ENCODE results near the gene WDFY4.

The WDFY4 gene

DNA sequence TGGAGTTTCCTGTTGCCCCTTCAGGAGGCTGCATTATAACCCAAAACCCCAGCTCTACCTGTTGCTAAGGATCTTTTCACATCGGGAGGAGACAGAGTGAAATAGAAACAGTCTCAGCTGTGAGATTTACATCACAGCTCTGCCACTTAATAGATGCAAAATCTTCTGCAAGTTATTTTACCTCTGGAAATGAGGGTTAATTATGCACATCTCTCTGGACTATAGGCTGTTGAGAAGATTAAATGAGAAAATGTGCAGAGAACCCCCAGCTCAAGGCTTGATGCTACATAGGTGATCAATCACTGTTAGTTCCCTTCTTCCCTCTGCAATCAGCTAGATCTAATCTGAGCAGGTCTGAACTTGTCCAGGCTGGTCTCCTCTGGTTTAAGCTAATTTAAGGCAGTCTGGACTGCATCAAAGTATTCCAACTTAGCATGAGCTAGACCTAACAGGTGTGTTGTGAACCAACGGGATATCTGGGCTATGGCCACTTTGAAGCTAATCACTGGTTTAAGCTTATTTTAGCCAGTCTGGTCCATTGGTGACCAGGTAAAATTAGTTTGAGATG is 263.9 kb downstream of the WDFY4 start:
- no peak for DNase-seq

DNA sequence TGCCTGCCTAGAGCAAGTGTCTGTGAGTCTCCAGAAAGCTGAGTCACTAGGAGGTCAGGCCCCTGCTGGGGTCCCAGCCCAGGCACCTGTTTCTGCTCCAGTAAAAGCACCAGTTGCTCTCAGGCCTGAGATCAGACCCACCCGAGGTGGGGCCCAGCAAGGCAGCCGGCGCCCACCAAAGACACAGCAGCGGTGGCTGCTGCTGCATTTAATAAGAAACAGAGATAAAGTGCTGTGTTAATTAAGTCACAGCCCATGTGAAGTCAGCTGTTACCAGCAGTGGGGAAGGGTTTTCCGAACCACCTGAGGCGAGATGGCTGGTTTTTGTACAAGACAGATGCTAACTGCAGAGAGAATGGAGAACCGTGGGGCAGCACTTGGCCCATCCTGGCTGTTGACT is 267.0 kb downstream of the WDFY4 start:
- no peak for DNase-seq

DNA sequence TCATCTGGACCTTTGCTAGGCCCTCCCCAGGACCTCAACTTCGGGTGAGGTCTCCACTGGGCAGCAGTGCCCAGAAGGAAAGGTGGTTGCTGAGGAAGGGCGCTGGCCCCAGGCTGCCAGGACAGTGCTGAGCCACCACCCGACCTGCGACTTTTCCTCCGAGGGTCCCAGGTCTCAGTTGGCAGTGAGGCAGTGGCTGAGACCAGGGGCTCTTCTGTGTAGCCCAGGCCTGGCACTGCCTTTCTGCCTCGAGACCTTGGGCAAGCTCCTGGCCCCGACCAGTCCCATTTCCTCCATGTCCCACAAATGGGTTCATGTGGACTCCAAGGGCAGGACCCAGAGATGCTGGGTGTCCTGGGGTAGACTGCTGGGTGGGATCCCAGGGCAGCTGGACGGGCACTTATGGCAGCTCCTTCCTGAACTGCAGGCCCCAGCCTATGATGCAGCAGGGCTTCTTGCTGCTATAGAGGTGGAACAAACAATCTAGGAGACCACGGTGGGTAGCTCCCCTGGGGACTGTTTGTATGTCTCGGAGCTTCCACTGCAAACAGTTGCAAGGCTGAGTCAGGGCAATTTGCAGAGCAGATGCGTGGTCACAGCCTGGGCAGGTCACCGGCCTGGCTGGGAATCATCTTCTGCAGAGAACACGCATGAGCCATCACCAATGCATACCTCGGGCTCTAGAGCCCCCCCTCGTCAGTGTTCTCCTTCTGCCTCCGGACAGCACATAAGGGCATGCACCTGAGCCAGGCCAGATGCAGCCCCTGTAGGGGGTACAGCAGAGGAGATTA is 272.9 kb downstream of the WDFY4 start:
- no peak for DNase-seq

DNA sequence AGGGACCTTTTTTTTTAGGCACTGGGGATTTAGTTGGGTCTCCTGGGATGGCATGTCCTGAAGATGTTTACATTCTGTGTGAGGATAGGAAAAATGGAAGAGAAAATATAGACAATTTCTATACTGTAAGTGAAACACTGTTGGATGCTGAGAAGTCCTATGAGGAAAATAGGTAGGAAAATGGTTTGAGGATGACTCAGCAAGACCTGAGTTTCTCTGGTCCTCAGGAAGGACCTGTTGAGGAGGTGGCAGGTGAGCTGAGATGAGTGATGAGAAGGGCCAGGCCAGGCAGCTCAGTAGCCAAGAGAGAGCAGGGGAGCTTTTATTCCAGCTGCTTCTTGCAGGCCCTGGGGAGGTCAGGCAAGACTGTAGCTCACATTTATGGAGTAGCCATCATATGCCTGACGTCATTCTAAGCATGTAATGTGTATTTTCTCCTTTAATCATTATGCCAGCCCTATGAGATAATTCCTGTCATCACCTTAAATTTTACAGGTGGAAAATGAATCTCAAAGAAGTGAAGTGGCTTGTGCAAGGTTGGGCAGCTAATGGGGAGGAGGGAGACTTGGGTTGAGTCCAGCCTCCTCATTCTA is 274.0 kb downstream of the WDFY4 start:
- DNase-seq = no peak

DNA sequence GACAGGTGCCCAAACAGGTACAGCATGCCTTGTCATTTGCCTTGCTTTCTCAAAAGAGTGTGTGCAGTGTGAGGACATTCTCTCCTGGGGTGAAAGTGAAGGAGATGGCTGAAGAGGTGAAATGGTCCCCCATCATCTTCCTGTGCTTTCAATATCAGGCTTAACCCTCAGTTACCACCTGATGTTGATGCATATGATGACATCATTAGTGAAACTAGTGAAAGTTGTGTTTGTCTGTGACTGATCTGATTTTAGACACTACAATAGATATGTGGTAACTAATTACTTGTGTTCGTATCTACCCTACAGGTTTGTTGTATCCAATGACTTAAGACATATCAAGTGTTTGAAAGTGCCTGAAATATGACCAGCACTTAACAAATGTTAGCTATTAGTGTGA is 279.4 kb downstream of the WDFY4 start:
- DNase-seq = no peak

DNA sequence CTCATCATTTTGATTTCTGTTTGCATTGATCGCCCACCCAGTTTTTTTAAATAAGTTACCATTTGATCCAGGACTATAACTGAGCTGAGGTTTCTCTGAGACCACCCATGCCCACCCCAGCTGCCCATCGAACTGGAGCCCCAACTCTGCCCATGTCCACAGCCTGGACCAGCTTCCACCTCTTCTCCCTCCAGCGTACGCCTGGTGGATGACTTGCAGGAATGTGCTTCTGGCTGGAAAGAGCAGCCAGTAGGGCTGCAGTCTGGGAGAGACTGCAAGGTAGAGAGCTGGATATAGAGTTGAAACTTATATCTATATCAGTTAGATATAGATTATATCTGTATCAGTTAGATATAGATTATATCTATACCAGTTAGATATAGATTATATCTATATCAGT is 280.8 kb downstream of the WDFY4 start:
- no peak for DNase-seq

DNA sequence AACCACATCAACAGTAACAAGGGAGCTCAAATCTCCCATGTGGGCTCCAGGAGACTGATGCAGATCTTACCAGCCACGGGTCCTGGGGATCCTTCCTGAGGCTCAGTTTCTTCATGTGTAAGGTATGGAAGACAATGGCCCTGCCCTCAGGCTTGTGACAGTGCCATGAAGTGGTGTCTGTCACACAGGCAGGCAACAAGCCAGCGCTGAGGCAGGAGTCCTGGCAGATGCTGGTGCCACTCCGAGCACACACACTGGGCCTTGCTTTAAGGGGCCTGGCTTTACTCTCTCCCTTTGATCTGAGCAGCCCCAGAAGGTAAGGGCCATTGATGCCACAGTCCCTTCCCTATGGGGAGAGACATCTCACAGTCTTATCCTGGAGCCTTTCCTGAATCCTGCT is 283.4 kb downstream of the WDFY4 start:
- no peak for DNase-seq

DNA sequence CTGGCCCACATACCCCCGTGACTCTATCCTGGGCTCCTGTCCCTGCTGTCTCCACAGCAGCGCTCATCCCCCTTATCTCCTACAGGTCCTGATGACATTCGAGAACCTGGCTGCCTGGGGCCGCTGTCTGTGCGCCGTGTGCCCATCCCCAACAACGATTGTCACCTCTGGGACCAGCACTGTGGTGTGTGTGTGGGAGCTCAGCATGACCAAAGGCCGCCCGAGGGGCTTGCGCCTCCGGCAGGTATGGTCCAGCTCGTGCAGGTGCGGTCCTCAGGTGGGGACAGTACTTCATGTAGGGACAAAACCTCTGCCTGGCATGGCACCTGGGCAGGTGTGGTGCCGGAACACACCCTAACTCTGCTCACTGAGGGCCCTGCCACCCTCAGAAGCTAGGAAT is 285.4 kb downstream of the WDFY4 start:
- no peak for DNase-seq

DNA sequence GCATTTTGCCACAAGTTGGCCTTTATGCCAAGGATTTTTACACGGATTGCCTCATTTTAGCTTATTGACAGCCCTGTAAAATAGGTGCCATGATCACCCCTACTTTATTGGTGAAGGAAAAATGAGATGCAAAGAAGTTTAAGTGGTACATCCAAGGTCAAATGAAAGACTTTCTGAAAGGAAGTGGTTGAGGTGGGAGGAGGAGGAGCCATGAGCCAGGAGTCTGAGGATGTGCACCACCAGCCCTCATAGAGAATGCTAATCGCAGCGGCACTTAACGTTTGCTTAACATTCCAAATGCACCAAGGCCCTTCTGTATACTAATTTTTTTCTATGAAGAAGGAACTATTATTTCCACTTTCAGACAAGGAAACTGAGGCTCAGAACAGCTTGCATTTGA is 286.0 kb downstream of the WDFY4 start:
- no peak for DNase-seq

DNA sequence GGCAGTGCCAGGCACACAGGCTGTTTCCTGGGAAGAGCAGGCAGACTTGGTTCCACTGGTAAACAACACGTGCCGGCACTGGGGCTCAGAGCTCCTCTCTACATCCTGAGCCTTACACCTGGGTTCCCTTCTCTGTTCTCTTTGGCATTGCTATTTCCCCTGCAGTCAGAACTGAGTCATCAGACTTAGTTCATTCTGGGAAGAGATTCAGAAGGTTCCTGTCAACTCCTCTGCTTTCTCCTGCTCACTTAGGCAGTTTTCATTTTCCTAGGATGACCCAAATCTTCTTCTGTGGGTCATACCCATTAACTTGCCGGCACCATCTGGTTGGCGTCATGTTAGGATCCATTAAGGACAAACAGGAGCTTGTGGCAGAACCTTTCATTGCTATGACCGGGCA is 288.4 kb downstream of the WDFY4 start:
- no peak for DNase-seq

DNA sequence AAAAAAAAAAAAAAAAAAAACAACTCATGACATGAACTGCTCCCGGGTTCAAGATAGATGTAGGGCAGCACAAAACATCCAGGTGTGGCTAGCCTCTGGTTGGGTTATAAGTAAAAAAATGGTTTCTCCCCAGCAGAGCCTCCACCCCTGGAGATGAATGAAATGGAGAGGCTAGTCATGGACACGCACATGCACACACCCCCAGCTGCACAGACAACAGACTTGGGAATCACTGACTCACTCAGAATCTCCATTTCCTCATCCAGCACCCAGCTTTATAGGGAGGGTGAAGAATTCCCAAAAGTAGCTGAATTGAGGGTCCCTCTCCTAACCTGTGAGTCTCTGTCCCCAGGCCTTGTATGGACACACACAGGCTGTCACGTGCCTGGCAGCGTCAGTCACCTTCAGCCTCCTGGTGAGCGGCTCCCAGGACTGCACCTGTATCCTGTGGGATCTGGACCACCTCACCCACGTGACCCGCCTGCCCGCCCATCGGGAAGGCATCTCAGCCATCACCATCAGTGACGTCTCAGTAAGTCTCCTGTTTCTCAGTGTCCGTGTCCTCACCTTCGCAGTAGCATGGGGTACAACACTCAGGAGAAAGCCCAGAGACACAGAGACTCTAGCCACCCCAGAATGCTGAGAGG is 290.0 kb downstream of the WDFY4 start:
- no peak for DNase-seq

DNA sequence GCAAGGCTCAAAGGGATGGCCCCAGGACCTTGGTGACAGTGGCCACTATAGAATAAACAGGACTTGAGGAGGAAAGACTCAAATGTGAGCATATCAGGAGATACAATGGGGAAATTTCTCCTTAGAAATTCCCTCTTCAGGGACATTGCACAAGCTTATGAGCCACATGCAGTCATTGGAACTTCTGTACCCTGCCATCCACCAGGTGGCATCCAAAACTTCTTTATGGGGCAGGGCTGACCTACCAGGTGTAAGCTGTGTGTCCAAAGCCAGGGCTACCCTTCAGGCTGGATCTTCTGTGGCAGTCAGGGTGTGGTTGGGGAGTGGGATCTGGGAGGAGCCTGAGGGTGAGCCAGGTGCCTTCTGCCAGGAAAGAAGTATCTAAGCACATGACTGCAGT is 291.5 kb downstream of the WDFY4 start:
- no peak for DNase-seq

DNA sequence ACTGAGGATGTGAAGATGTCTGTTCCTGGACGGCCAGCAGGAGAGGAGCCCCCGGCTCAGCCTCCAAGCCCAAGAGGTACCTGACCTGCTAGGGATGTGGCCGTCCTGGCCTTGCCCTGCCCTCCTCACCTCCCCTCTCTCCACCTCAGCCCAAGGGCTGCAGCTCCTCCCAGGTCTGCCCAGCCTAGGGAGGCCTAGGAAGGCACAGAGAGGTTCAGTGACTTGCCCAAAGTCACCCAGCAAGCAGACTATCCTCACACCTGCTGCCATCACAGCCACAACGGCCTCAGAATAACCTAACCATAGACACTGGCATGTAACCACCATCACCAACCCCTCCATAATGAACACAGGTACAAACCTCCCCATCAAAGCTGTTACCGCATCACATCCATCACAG is 293.6 kb downstream of the WDFY4 start:
- no peak for DNase-seq

DNA sequence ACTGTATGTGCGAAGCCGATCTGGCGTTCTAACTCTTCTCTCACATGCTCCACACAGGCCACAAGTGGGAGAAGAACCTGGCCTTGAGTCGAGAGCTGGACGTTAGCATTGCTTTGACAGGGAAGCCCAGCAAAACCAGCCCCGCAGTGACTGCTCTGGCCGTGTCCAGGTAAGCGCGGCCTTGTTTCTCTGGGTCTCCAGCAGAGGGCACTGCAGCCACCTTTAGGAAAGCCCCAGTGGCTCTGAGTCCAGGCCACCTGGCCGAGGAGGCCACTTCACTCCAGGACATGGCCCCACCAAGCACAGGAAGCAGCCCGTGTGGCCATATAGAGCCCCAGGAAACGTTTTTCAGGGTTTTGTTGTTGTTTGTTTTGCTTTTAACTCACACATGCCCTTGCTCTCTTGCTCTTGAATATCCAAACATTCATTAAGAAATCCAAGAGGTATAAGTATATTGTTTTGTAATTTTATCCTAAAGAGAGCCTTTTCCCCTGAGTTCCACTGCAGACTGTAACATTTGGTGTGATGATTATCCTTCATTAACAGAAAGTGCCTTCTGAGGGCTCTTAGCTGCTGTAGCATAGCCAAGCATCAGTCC is 296.7 kb downstream of the WDFY4 start:
- DNase-seq = no peak

DNA sequence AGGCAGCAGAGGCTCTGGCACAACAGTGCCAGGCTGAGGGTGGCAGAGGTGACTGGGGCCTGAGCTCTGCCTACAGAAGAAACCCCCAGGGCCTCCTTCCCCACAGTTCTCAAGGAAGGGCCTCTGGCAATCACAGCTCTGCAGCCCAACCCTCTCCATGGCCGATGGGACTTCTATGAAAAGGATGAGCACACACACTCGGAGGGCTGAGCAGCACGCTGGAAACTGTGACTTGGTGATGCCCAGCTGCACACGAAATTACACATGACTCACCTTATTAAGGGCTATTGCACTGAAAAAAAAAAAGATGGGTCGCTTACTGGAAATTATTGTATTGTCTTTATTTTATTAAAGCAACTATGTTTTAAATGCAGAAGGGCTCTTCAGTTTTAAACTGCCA is 297.9 kb downstream of the WDFY4 start:
- DNase-seq = no peak

DNA sequence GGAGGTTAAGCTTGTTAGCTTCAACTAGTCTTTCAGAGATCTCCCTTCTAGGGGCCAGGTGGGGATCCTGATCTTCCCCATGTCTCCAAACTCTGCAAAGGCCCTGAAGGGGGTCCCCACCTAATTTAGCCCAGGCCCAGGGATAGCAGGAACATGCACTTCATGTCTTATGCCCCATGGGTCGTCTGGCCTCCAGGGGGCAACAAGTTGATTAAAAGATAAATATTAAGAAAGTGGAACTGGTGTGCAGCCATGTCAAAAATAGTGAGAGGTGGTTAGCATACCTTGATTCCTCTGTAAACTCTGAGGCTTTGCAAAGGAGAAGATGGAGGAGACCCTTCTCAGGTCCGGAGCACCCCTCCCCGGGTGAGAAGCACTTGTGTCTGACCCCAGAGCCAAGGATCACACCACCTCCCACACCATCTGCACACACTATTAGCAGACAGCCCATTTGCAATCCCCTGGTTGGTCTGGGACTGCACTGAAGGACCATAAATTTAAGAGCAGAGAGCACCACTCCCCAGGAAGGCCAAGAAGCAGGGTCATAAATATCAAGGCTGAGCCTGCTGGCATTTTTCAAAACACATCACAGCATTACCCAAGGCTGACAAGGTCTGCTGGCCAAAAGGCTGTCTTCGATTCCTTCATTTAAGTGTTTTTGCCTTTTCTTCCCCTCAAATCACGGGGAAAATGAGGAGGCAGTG is 299.1 kb downstream of the WDFY4 start:
- DNase-seq = no peak

DNA sequence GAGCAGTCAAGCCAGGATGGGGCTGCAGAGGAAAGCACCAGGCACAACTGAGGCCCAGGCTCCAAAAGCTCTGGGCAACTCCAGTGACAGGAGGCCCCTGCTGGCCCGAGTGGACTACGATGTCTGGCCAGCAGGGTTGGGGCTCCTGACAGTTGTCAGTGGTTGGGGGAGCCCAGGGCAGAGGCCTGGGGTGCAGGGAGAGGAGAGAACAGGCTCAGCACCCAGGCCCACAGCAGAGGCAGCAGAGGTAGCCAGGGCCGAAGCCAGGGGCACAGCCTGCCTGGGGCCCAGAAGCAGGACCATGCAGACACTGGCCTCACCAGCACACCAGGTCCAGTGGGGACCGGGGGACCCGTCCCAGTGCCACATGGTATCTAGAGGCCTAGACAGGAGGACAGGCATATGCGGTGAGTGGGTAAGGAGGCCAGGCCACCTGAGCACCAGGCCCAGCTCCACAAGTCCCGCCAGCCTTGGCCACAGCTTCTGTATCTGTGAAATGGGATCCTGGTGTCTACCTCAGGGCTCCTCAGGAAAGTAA is 301.0 kb downstream of the WDFY4 start:
- DNase-seq = no peak

DNA sequence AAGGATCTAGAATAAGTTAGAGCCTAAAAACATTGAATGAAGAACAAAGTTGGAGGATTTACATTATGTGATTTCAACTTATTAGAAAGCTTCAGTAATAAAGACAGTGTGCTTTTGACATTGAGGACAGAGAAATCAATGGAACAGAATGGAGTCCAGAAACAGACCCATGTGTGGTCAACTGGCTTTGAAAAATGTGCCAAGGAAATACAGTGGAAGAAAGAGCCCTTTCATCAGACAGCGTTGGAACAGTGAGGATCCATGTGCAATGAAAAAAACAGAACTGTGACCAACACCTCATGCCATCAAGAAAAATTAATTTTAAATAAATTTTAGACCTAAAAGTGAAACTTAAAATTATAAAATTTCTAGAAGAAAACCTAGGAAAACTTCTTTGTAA is 305.6 kb downstream of the WDFY4 start:
- no peak for DNase-seq

DNA sequence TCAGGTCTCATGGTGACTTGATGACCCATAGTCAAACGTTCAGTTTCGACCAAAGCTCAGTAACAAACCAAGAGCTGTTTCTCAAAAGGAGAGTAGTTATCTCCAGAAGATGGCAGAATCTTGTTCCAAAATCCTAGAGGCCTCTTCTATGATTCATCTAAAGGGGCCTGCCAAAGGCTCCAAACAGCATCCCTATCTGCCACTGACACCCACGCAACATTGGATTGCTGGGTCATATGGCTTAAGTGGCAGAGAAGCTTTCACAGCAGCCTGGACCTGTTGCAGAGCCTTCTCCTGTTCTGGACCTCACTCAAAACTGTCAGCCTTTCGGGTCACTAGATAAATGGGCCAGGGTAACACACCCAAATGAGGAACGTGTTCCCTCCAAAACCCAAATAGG is 309.0 kb downstream of the WDFY4 start:
- DNase-seq = no peak

DNA sequence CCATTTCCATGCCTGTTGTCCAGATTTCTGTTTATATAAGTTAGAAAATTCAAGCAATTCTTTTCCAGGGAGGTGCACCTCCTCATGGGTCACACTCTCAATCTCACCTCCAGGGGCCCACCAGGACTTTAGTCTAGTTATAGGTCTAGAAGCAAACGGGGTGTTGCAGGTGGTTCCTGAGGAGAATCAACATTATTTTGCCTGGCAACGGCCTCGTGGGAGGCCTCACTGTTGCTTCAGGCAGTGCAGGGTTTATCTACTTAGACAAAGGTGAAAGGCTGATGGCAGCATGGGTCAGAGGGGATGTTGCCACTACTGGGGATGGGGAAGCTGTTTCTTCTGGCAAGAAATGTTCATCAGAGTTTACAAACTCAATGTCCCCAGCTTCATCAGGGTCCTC is 311.7 kb downstream of the WDFY4 start:
- no peak for DNase-seq

DNA sequence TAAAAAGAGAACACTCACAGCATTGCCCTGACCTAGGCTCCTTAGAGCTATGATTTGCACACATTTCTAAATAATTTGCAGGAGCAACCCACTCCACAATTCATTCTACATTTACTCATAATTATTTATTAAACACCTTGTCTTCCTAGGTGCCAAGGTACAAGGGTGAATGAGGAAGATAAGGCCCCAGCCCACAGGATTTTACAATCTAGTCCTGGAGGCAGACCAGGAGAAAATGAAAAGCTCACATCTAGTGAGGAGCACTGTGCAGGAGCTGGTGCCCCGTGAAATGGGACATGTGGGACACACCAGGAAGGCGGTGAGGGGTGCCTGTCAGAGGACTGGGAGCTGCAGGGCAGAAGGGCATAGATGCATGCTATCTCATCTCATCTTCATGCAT is 314.7 kb downstream of the WDFY4 start:
- DNase-seq = no peak

DNA sequence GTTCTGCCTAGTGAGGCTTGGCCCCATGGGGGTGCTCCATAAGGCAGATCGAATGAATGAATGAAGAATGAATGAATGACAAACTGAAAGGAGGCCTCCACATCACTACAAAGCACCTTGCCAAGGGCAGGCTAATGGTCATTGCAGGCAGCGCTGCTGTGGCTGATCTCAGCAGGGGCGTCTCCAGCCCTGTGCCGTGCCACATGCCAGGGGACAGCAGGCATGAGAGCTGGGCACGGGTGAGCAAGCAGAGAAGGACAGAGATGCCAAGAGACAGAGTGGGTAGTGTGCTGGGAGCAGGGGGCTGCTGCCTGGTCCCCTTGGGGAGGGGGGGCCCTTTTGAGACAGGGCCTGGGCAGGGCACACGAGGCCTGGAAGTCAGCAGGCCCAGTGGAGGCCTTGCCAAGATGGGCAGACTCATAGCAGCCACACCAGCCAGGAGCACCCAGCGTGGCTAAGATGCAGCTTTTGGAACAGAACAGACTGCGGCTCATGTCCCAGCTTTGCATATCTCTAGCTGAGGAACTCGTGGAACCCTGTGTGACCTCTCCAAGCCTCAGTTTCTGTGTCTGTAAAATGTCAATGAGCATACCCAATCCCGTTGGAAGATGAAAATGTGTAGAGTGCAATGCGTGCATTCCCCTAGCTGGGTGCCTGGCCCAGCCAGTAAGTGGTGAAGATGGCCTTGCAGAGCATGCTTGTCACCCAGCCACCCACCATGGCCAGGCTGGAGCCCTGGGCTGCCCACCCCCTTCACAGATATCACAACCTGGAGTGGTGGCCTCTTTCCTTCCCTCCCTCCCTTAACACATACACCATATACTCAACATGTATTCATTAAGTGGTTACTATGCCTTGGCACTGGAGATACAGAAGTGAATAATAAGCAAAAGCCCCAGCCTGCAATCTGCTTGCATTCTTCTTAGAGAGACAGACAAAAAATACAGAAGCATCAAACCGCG is 316.0 kb downstream of the WDFY4 start:
- DNase-seq = no peak

Measured in NCI-H1694 (cell line).